Left colon (tissue), 2 donors: ENCODE data around the gene STOX2. TPM values are rescaled to one million over a fixed set of nuclear protein-coding genes. Genes with fewer than 3 reads are reported as not detected.

Source experiments
- ATAC-seq: fragments of 200-7000 bp; cut with Tn5 transposase; one replicate; pipeline ENCODE4 v1.9.1; 2020; ENCODE audit warnings: mild to moderate bottlenecking, moderate library complexity
- DNase-seq, 2 donors: peaks; one replicate each; pipeline ENCODE4 v3.0.0-alpha.2; 2020
- intact Hi-C, 2 donors: fragments of 100-400 bp; cut with DNase I in 1 of 2; cut with micrococcal nuclease in 1 of 2; formaldehyde crosslinking; loops; one replicate each; pipeline versions ENCODE4 v1.11.2 to v1.14.0; 2022; cut with DNase I, micrococcal nuclease
- total RNA-seq, 2 donors: library from RNA; stranded (reverse); fragmentation: NEBNext Ultra II Directional; extraction: Animal tissue kit (Norgen Biotek cat#: 25700); gene quantifications; one replicate each; pipeline ENCODE4 v1.2.1, GENCODE V29; 2021
- donor health status: DM: no; HTN: no; CAD: no.
- donor health status: DM: yes; HTN: yes; CAD: no.

The STOX2 gene
- total RNA-seq, 2 donors from 2014 or later: 1.8 to 2.7 TPM

- intact Hi-C loops: no loop called here
- DNase-seq: no peak
- ATAC-seq: no peak
Observed at GRCh38 chr4:183887351-183887750, 17.8 kb upstream of the STOX2 start.

- intact Hi-C loops: no loop called here
- DNase-seq (no peak), ATAC-seq (no peak)
Observed at GRCh38 chr4:183888564-183888963, 16.5 kb upstream of the STOX2 start.

GRCh38 chr4:183889190-183889589 is 15.9 kb upstream of the STOX2 start:
- no peak for ATAC-seq
- no peak for DNase-seq
- intact Hi-C loops: no loop called here

DNA sequence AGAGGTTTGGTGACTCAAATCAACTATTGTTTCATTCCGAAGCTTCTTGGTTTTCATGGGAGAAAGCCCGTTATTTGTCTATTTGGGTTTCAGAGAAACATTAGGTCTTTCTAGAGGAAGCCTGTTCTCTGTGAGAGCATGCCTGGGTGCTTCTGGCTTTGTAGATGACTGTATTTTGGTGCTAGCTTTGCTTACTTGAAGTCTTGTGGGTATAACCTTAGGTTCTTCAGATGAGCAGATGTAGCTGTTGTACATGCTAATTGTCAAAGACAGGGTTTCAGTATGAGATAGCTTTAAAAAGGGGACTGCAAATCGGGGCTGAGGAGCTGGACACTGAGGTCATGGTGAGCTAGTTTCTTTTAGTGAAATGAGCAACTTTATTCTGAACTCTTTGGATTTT is 7.9 kb upstream of the STOX2 start:
- intact Hi-C loops: no loop called here
- ATAC-seq (no peak), DNase-seq (no peak)

GRCh38 chr4:183898456-183898855 is 6.7 kb upstream of the STOX2 start:
- no peak for DNase-seq
- intact Hi-C loops: no loop called here
- ATAC-seq: no peak

GRCh38 chr4:183903021-183903760 is 1.9 kb upstream of the STOX2 start:
- ATAC-seq: no peak

DNA sequence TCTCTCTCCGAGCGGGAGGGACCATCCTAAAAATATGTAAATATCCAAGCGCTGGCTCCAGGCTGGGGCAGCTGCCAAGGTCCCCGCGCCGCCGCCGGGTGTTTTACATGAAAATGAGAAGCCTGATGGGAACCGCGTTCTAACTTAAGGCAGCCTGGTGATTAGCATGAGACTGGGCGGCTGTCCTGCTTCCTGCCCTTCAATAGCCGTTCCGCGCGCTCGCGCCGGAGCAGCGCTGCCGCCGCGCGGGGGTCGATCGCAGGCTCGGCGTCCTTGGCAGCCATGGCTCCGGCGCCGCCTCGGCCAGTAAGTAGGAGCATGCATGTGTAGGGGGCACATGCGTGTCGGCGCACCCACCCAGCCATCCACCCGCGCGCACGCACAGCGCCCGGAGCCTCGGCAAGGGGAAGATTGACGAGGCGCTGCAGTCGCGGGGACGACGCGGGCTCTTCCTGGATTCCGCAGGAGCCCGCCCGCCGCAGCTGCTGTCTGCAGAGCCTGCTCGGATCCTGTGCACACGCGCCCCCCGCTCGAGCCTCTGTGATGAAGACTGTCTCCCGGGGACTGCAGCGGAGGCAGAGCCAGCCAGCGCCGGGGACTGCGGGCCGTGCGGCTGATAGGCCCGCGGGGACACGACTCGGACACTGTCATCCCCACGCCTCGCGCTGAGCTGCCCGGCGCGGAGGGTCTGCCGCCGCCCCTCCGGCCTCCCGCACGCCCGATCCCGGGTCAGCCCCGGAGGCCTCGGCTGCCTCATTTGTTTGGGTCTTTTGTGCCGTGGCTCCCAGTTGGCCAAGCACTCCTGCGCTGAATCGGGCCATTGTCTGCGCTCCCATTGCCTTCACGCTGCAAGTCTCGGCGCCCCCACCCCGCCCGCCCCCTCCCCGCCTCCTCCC is 734 bp downstream of the STOX2 start:
- ATAC-seq (peak; percentile 39), DNase-seq (peak in 1 of 2 donors; percentile 24)
- intact Hi-C loops: no loop called here

More at GRCh38 chr4:183903021-183903760, 1.9 kb upstream of the STOX2 start:
- no peak for DNase-seq
- intact Hi-C loops: no loop called here

GRCh38 chr4:183906489-183906738 is 1.3 kb downstream of the STOX2 start:
- DNase-seq (no peak), ATAC-seq (no peak)
- intact Hi-C loops: no loop called here

DNA sequence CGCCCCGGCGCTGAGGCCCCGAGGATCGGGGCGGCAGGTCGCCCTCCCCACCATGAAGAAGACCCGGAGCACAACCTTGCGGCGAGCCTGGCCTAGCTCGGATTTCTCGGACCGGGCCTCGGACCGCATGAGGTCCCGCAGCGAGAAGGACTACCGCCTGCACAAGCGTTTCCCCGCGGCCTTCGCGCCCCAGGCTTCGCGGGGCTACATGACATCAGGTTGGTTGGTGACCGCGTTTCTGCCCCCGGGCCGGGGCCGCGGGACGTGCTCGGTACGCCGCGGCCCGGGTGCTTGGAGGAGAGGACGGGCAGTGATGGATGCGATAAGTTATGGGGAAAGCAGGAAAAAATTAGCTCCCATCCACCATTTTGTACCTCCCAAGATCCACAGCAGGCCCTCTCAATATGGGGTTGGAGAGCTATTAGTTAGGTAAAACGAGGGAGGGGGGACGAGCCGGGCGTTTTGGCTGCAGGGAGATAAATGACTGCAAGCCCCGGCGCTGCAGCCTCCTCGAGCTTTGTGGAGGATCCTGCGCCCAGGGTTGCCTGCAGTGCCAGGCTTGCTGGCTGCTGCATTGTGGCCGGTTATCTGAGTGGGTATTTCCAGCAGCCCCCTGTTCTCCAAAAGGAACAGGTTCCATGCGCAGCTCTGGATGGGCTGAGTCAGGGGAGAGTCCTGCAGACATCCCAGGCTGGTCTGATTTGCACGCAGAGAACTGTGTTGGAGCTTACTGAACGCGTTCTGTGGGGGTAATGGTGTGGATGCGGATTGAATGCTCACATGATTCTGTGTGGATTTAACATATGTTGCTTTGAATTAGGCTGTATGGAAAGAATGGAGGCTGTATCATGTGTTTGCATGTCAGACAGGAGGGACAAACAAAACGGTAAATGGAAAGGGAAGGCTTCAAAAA is 1.9 kb downstream of the STOX2 start:
- intact Hi-C loops: no loop called here
- peak in 1 of 2 donors; percentile 5 for DNase-seq

GRCh38 chr4:183907871-183908683 is 3.0 kb downstream of the STOX2 start:
- DNase-seq (no peak), ATAC-seq (no peak)
- intact Hi-C loops: no loop called here

More for the DNA sequence above, 1.9 kb downstream of the STOX2 start:
- ATAC-seq: no peak

DNA sequence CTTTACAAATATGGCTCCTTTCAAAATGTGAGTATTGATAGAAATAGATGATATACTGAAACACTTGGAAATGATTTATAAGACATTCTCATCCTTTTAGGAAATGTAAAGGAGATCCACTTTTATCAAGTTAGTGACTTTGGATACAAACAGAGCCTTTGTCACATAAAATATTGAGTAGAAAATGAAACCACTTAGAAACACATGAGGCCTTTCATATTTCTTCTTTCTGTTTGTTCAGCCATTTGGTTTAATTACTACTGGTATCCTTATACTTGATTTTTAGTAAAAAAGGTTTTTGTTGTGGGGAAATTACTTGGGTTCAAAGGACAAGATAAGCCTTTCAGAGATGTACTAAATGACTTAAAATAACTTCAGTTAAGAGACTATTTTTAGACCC is 4.1 kb downstream of the STOX2 start:
- ATAC-seq (no peak), DNase-seq (no peak)
- intact Hi-C loops: no loop called here

GRCh38 chr4:183909801-183910200 is 4.7 kb downstream of the STOX2 start:
- intact Hi-C loops: no loop called here
- DNase-seq (no peak), ATAC-seq (no peak)

DNA sequence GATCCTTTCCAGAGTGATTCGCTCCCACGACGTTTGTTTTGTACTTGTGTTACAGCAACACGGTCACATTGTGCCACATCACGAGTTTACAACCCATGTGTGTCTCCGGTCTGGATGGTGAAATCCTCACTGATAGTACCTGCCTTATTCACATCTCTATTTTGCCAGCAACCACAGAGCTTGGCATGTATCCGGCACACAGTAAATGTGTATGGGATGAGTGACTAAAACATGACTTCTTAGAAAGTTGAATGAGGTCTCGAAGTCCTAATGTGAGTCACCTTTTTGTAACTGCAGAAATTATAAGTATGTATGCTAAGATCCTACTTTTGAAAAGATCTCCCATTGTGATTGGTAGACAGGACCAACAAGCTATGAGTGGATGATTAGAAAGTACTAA is 7.5 kb downstream of the STOX2 start:
- no peak for ATAC-seq
- intact Hi-C loops: no loop called here

GRCh38 chr4:183915976-183916375 is 10.9 kb downstream of the STOX2 start:
- intact Hi-C loops: no loop called here
- ATAC-seq (no peak), DNase-seq (no peak)

More for the DNA sequence above, 7.5 kb downstream of the STOX2 start:
- DNase-seq: no peak

GRCh38 chr4:183918696-183919095 is 13.6 kb downstream of the STOX2 start:
- intact Hi-C loops: no loop called here
- DNase-seq (no peak), ATAC-seq (no peak)

DNA sequence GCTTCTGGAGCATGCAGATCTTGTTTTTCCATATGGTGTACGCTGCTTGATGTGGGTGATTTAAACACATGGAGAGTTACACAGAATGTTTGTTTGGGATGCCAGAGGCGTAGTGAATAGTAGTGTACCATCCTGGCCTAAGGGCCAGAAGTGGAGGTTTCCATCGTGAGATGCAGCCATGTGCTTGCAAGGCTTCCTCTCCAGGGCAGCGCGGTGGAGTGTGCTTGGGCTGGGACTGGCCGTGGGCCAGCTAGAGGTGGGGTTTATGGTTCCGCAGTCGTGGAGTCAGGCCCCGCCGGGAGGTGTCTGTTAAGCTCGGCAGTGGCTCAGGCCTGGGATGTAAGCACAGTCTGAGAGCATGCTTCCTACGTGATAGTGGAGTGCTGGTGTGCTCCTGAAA is 14.0 kb downstream of the STOX2 start:
- ATAC-seq (no peak), DNase-seq (peak in 1 of 2 donors; percentile 20)
- intact Hi-C loops: no loop called here

DNA sequence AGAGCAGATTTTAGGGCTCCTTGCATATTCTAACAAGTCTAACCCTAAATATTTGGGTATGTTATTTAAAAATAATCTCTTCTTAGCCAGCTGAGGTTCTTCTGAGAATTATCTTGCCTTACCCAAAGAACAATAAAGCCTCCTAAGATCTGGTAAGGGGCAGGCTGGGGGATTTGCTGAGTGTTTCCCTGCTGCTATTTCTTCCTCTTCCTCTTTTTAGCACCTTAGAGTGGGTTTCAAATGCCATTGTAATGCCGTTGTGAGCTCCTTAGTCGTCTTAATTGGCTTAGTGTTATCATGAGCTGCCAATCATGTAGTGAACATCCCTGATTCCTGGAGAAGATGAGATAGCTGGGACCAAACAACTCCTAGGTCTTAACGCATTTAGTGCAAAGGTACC is 15.4 kb downstream of the STOX2 start:
- ATAC-seq (no peak), DNase-seq (no peak)
- intact Hi-C loops: no loop called here

DNA sequence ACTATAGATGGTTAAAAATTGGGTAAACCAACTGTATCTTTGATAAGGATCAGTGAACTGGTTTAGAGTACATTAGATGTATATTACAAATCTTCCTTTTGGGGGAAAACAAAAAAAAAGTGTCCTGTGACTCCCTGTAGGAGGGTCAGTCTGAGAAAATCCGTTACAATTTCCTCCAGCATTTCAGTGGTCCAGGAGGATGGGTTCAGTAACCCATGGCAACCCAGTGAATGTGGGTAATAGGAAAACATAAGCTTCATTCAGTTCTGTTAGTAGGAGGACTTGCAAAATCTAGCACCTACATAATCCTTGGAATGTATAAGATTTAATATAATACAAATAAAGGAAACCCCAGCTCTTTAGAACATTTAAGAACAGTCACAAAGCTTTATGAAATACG is 16.2 kb downstream of the STOX2 start:
- ATAC-seq: no peak
- intact Hi-C loops: no loop called here

More for the DNA sequence above, 16.2 kb downstream of the STOX2 start:
- no peak for DNase-seq
